ENCODE results near the gene FOXC1.

The FOXC1 gene

GRCh38 chr6:1623769-1624057 is 14.0 kb downstream of the FOXC1 start:
- no peak for DNase-seq (ENCODE audit: low read depth)

GRCh38 chr6:1624058-1624850 is 14.5 kb downstream of the FOXC1 start:
- no peak for DNase-seq (ENCODE audit: low read depth)

GRCh38 chr6:1624851-1625781 is 15.4 kb downstream of the FOXC1 start:
- no peak for DNase-seq (ENCODE audit: low read depth)

- DNase-seq (ENCODE audit: low read depth): no peak
Observed at GRCh38 chr6:1625794-1626435, 16.2 kb downstream of the FOXC1 start.

- DNase-seq (ENCODE audit: low read depth): no peak
Observed at GRCh38 chr6:1626481-1626880, 16.8 kb downstream of the FOXC1 start.

- no peak for DNase-seq (ENCODE audit: low read depth)
Observed at GRCh38 chr6:1627827-1628560, 18.3 kb downstream of the FOXC1 start.

GRCh38 chr6:1629316-1629715 is 19.6 kb downstream of the FOXC1 start:
- no peak for DNase-seq (ENCODE audit: low read depth)

- no peak for DNase-seq (ENCODE audit: low read depth)
Observed at GRCh38 chr6:1630212-1630770, 20.6 kb downstream of the FOXC1 start.

- no peak for DNase-seq (ENCODE audit: low read depth)
Observed at GRCh38 chr6:1630771-1631217, 21.1 kb downstream of the FOXC1 start.

- no peak for DNase-seq (ENCODE audit: low read depth)
Observed at GRCh38 chr6:1631251-1631650, 21.5 kb downstream of the FOXC1 start.

GRCh38 chr6:1633366-1634021 is 23.8 kb downstream of the FOXC1 start:
- DNase-seq (ENCODE audit: low read depth): no peak

- DNase-seq (ENCODE audit: low read depth): no peak
Observed at GRCh38 chr6:1634081-1634480, 24.4 kb downstream of the FOXC1 start.

GRCh38 chr6:1635305-1636010 is 25.7 kb downstream of the FOXC1 start:
- no peak for DNase-seq (ENCODE audit: low read depth)

- no peak for DNase-seq (ENCODE audit: low read depth)
Observed at GRCh38 chr6:1636272-1636825, 26.6 kb downstream of the FOXC1 start.

- no peak for DNase-seq (ENCODE audit: low read depth)
Observed at GRCh38 chr6:1636971-1637871, 27.5 kb downstream of the FOXC1 start.

- DNase-seq (ENCODE audit: low read depth): no peak
Observed at GRCh38 chr6:1639430-1639829, 29.7 kb downstream of the FOXC1 start.

- DNase-seq (ENCODE audit: low read depth): no peak
Observed at GRCh38 chr6:1640476-1640875, 30.8 kb downstream of the FOXC1 start.

- no peak for DNase-seq (ENCODE audit: low read depth)
Observed at GRCh38 chr6:1641343-1641885, 31.7 kb downstream of the FOXC1 start.

GRCh38 chr6:1643111-1643510 is 33.4 kb downstream of the FOXC1 start:
- no peak for DNase-seq (ENCODE audit: low read depth)

All from activated T-cell treated with anti-CD3 and anti-CD28 coated beads for 1 hour (primary cell).